ENCODE data around the gene RAD51. TPM values are rescaled to one million over a fixed set of nuclear protein-coding genes. Genes with fewer than 3 reads are reported as not detected.

Gene RAD51
- total and polyA plus RNA-seq, 2 experiments from 2014 or later, result 4.9 to 5.0 TPM

DNA sequence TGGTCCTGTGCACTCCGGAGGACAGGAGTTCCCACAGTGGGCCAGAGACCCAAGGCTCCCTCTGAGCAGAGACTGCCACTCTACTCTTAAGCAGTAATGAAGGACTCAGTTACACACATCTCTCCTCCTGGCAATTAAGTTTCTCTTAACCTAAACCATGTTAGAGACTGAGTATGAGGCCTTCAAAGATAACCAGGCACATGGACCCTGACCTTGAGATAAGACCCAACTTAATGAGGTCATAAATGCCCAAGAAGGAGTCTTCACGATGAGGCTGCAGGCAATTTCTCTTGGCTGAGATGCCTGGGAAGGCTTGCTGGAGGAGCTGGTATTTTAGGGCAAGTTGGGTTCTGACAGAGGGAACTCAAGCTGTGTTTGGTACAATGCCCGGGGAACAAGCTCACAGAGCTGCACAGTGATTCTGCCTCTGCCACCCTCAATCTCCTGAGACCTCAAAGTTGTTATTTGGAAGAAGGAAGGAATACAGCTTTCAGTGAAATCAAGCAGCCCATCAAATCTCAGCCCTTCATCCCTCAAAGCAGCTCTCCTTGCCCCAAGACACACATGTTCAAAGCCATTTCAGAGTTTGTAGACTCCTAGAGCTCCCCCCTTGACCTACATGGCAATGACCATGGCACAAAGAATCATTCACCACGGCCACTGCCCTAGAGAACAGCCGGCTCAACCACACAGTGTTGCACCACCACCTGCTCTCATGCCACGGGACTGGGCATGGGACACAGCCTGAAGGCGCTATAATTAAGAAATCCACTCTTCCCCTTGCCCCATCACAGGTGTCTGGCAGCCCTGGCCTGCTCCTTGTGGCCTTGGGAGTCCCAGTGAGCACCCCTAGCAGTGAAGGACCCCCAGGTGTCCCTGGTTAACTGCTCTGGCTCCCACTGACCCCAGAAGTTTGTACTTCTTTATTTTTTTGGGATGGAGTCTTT, 53.0 kb downstream of the RAD51 start:
- no peak overlapping the region for H3K4me3 ChIP-seq
- H3K27ac ChIP-seq, result peak overlapping the region; percentile 82
- peaks cover 11% of the 10 kb centered on the region for H3K4me1 ChIP-seq (ENCODE audit: insufficient read depth)
- peaks cover 27% of the 10 kb centered on the region for H3K79me2 ChIP-seq
- no peaks in the 10 kb centered on the region for H4K20me1 ChIP-seq (ENCODE audit: insufficient read depth, poor library complexity, severe bottlenecking)
- TF ChIP-seq CTCF (IDR thresholded peaks at IDR 0.05; ENCODE audit: poor library complexity) (no peak), EZH2 (IDR thresholded peaks at IDR 0.05; ENCODE audit: borderline replicate concordance) (no peak), EZH2phosphoT487 (IDR thresholded peaks at IDR 0.05; ENCODE audit: low read depth, severe bottlenecking, unreplicated experiment) (no peak)
- H3K4me2 ChIP-seq, result no peak overlapping the region
- 71% methylated on average over 7 of the region's 7 CpGs for WGBS (ENCODE audit: low lambda C conversion rate, missing lambda C conversion rate)
- H3K9me2 ChIP-seq (replicated peaks; ENCODE audit: insufficient read depth), result no peaks in the 10 kb centered on the region
- no peak for DNase-seq (ENCODE audit: low spot score)
- H3K9me3 ChIP-seq (ENCODE audit: low read depth), result no peaks in the 10 kb centered on the region
- no peak overlapping the region for H2AFZ ChIP-seq
- H3K27me3 ChIP-seq, result no peaks in the 10 kb centered on the region
- no peaks in the 10 kb centered on the region for H3K36me3 ChIP-seq (replicated peaks; ENCODE audit: insufficient read depth, low read depth)

DNA sequence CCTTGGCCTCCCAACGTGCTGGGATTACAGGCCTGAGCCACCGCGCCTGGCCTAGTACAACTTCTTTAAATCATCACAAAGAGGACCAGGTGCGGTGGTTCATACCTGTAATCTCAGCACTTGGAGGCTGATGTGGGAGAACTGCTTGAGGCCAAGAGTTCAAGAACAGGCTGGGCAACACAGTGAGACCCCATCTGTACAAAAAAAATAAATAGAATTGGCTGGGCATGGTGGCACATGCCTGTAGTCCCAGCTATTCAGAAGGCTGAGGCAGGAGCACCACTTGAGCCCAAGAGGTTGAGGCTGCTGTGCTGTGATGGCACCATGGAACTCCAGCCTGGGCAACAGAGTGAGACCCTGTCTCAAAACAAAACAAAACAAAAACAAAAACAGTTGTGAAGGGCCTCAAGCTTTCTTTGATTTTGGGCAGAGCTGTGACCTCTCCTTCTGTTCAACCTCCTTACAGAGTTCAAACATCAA, 54.2 kb downstream of the RAD51 start:
- Histone ChIP-seq H3K79me2 (peaks cover 39% of the 10 kb centered on the region), H2AFZ (no peak overlapping the region), H3K36me3 (replicated peaks; ENCODE audit: insufficient read depth, low read depth) (no peaks in the 10 kb centered on the region), H3K4me2 (no peak overlapping the region), H3K4me1 (ENCODE audit: insufficient read depth) (peaks cover 18% of the 10 kb centered on the region), H3K27me3 (no peaks in the 10 kb centered on the region), H3K9me2 (replicated peaks; ENCODE audit: insufficient read depth) (no peaks in the 10 kb centered on the region), H4K20me1 (ENCODE audit: insufficient read depth, poor library complexity, severe bottlenecking) (no peaks in the 10 kb centered on the region), H3K4me3 (no peak overlapping the region), H3K9me3 (ENCODE audit: low read depth) (no peaks in the 10 kb centered on the region), H3K27ac (no peak overlapping the region)
- no peak for DNase-seq (ENCODE audit: low spot score)
- TF ChIP-seq EZH2 (IDR thresholded peaks at IDR 0.05; ENCODE audit: borderline replicate concordance), result no peak
- WGBS (ENCODE audit: low lambda C conversion rate, missing lambda C conversion rate), result 94% methylated on average over 4 of the region's 4 CpGs

- Histone ChIP-seq H4K20me1 (ENCODE audit: insufficient read depth, poor library complexity, severe bottlenecking) (no peaks in the 10 kb centered on the region), H3K4me1 (ENCODE audit: insufficient read depth) (peaks cover 22% of the 10 kb centered on the region), H3K9me2 (replicated peaks; ENCODE audit: insufficient read depth) (no peaks in the 10 kb centered on the region), H3K27ac (peak overlapping the region; percentile 2), H3K27me3 (no peaks in the 10 kb centered on the region), H2AFZ (no peak overlapping the region), H3K79me2 (peaks cover 40% of the 10 kb centered on the region), H3K4me3 (no peak overlapping the region), H3K9me3 (ENCODE audit: low read depth) (no peaks in the 10 kb centered on the region), H3K4me2 (no peak overlapping the region), H3K36me3 (replicated peaks; ENCODE audit: insufficient read depth, low read depth) (no peaks in the 10 kb centered on the region)
- WGBS (ENCODE audit: low lambda C conversion rate, missing lambda C conversion rate), result 84% methylated on average over 4 of the region's 4 CpGs
- DNase-seq (ENCODE audit: low spot score), result no peak
- TF ChIP-seq CTCF (IDR thresholded peaks at IDR 0.05; ENCODE audit: poor library complexity), result no peak
- TF ChIP-seq EZH2 (IDR thresholded peaks at IDR 0.05; ENCODE audit: borderline replicate concordance), result no peak
- no peak for TF ChIP-seq EZH2phosphoT487 (IDR thresholded peaks at IDR 0.05; ENCODE audit: low read depth, severe bottlenecking, unreplicated experiment)
These were observed 55.9 kb downstream of the RAD51 start for GRCh38 chr15:40750885-40751284.

- H2AFZ ChIP-seq, result no peak overlapping the region
- no peak overlapping the region for H3K4me3 ChIP-seq
- no peaks in the 10 kb centered on the region for H4K20me1 ChIP-seq (ENCODE audit: insufficient read depth, poor library complexity, severe bottlenecking)
- no peak for TF ChIP-seq EZH2phosphoT487 (IDR thresholded peaks at IDR 0.05; ENCODE audit: low read depth, severe bottlenecking, unreplicated experiment)
- H3K79me2 ChIP-seq, result peaks cover 39% of the 10 kb centered on the region
- no peaks in the 10 kb centered on the region for H3K27me3 ChIP-seq
- no peak for DNase-seq (ENCODE audit: low spot score)
- H3K27ac ChIP-seq, result no peak overlapping the region
- no peak overlapping the region for H3K4me2 ChIP-seq
- H3K9me2 ChIP-seq (replicated peaks; ENCODE audit: insufficient read depth), result no peaks in the 10 kb centered on the region
- H3K4me1 ChIP-seq (ENCODE audit: insufficient read depth), result peaks cover 22% of the 10 kb centered on the region
- no peaks in the 10 kb centered on the region for H3K9me3 ChIP-seq (ENCODE audit: low read depth)
- no peaks in the 10 kb centered on the region for H3K36me3 ChIP-seq (replicated peaks; ENCODE audit: insufficient read depth, low read depth)
- WGBS (ENCODE audit: low lambda C conversion rate, missing lambda C conversion rate), result 96% methylated on average over 12 of the region's 12 CpGs
These were observed 56.8 kb downstream of the RAD51 start for GRCh38 chr15:40751745-40752144.
